Keratinocyte (primary cell): Measurements from ENCODE around the gene FNDC8.

Source experiments
- EZH2 ChIP-seq: IDR thresholded peaks from one replicate; pipeline ENCODE4 v1.6.1; 2012; ENCODE audit warnings: inconsistent platforms, mild to moderate bottlenecking, low read length, moderate library complexity
- TF ChIP-seq, protein P1 (sequence below), 3 experiments: IDR thresholded peaks in 1 of 3; conservative IDR thresholded peaks in 1 of 3; optimal IDR thresholded peaks in 1 of 3; 2 replicates in 2 of 3; 3 replicates in 1 of 3; pipeline versions ENCODE3 to v1.5.1; 2011; ENCODE audit warnings: low read length in 3 of 3, mild to moderate bottlenecking in 3 of 3, moderate library complexity in 2 of 3, control low read depth in 1 of 3, inconsistent platforms in 1 of 3; ENCODE audit not compliant: insufficient read depth in 2 of 3; ENCODE audit errors: extremely low read depth in 1 of 3

DNA sequence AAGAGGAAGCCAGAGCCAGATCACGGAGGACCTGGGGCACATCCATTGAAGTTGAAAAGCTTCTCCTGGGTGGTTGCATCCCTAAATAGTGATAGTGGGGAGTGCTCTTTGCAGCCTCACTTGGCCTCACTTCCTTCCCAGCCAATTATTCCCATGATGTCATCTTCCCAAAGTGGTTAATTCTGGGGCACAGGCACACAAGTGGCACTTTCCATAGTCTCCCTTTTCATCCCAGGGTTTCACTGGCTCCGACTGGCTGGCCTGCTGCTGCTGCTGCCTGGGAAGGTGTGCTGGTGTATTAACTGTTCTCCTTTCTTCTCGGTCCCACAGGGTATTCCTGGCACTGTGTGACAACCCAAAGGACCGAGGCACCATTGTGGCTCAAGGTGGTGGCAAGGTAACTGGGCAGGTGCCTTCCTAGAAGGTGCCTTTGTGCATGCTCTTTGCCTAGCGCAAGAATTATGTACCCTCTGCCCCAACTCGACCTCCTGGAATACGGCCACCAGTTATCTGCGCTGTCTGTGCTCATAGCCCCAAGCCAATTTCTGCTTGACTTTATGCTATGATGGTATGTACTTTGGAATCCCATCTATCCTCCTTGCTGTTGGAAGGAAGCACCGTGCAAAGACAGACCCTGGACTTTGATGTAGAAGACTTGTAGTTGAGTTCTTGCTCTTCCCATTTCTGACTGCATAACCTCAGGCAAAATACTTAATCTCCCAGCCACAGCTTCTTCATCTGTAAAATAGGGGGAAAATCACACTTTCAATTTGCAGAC, 54.4 kb downstream of the FNDC8 start:
- TF ChIP-seq, protein P1, sequence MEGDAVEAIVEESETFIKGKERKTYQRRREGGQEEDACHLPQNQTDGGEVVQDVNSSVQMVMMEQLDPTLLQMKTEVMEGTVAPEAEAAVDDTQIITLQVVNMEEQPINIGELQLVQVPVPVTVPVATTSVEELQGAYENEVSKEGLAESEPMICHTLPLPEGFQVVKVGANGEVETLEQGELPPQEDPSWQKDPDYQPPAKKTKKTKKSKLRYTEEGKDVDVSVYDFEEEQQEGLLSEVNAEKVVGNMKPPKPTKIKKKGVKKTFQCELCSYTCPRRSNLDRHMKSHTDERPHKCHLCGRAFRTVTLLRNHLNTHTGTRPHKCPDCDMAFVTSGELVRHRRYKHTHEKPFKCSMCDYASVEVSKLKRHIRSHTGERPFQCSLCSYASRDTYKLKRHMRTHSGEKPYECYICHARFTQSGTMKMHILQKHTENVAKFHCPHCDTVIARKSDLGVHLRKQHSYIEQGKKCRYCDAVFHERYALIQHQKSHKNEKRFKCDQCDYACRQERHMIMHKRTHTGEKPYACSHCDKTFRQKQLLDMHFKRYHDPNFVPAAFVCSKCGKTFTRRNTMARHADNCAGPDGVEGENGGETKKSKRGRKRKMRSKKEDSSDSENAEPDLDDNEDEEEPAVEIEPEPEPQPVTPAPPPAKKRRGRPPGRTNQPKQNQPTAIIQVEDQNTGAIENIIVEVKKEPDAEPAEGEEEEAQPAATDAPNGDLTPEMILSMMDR (optimal IDR thresholded peaks at IDR 0.05 in 1 of 3, IDR thresholded peaks at IDR 0.05 in 1 of 3, conservative IDR thresholded peaks at IDR 0.05 in 1 of 3; ENCODE audit: extremely low read depth in 1 of 3, insufficient read depth in 2 of 3, low read length in 3 of 3): no peak
- TF ChIP-seq EZH2: no peak
